Embryonic facial prominence (tissue), 1 donor: ENCODE data around the gene DDI2.

ENCODE experiments used
- DNase-seq: peaks from one replicate; pipeline ENCODE4 v3.0.0-alpha.2; 2016; ENCODE audit errors: extremely low spot score

DDI2 gene

DNA sequence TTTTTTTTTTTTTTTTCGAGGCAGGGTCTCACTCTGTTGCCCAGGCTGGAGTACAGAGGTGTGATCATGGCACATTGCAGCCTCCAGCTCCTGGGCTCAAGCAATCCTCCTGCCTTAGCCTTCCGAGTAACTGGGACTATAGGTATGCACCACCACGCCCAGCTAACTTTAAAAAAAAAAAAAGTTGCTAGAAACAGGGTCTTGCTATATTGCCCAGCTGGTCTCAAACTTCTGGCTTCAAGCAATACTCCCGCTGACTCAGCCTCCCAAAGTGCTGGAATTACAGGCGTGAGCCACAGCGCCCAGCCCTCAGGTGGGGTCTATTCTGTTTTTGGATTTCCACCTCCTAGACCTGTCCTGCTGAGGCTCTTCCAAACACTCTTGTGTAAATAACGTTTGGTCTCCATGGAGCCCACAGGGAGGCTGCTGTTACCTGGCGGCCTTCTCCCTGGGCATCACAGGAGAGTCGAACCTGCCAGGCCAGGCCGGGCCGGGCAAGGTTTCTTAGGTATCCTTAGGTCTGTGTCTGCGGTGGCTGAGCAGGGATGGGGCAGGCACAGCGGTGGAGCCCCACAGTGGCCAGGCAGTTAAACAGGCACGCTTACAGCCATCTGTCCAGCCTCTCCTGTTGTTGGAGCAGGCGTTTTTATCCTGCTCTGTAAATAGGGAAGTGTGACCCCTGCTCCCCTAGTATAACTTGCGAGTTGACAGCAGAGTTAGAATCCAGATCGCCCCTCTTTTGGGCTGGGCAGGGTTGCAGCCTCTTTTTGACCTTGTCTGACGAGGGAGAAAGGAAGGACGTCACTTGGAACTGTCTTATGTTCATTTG, 85.7 kb downstream of the DDI2 start:
- DNase-seq = no peak

DNA sequence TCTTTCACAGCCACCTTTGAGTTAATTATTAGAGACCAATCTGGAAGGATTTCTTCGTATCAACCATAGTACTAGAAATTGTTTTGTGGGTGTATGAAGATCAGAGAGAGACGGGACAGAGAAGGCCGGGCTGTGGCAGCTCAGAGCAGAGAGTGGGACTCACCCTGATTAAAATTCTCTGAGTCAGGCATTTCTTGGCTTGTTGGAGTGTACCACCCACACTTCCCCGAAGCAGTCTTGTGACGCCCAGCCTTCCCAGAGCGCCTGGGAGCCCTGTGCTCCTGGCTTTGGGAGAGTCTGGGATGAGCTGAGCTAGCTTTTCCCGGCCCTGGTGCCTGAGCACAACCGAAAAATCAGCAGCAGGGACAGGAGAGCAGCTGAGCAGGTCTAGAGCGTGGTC, 86.3 kb downstream of the DDI2 start:
- DNase-seq = no peak

DNA sequence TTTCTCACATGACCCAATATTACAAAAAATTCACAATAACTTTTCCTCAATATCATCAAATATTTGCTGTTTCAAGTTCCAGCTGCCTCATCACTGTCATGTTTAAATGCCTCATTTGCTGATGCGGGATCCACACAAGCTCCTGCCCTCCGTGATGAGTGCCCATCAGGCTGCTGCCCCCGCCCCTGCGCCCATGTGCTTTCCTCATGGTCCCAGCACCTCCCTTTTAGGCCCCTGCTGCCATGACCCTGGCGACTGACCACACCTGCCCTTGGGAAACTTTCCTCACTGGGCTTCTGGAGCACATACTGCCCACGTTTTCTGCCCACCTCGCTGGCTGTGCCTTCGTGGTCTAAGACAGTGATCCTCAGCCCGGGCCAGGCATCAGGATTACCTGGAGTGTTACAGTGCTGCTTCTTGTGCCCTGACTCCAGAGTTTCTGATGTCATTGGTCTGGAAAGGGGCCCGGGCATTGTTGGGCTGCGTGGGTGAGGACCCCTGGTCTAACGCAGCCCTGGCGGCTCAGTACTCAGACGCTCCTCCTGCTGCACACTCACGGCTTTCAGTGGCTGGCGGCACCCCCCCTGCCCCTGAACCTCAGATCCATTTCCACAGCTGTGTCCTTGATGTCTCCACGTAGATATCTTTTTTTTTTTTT, 87.4 kb downstream of the DDI2 start:
- DNase-seq = no peak

DNA sequence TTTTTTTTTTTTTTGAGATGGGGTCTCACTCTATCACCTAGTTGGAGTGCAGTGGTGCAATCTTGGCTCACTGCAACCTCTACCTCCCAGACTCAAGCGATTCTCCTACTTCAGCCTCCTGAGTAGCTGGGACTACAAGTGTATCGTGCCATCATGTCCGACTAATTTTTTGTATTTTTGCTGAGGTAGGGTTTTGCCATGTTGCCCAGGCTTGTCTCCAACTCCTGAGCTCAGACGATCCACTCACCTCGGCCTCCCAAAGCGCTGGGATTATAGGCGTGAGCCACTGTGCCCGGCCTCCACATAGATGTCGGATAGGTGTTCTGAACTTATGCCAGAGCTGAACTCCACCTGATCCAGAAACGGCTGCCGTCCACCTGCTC, 87.9 kb downstream of the DDI2 start:
- DNase-seq = no peak

DNA sequence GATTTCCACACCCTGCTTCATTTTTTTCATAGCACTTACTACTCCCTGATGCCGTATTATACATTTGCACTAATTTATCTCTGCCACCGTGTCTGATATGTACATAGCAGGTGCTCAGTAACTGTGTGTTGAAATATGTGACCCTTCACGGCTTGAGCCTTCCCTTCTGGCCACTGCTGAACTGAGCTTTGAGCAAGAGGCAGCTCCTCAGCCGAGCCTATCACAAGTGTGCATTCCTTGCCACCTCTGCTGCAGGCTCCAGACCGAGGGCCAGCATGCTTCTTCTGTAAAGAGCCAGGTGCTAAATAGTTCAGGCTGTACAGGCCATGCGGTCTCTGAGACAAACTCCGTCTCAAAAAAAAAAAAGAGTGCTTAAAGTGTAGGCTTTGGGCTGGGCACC, 89.5 kb downstream of the DDI2 start:
- DNase-seq = no peak

DNA sequence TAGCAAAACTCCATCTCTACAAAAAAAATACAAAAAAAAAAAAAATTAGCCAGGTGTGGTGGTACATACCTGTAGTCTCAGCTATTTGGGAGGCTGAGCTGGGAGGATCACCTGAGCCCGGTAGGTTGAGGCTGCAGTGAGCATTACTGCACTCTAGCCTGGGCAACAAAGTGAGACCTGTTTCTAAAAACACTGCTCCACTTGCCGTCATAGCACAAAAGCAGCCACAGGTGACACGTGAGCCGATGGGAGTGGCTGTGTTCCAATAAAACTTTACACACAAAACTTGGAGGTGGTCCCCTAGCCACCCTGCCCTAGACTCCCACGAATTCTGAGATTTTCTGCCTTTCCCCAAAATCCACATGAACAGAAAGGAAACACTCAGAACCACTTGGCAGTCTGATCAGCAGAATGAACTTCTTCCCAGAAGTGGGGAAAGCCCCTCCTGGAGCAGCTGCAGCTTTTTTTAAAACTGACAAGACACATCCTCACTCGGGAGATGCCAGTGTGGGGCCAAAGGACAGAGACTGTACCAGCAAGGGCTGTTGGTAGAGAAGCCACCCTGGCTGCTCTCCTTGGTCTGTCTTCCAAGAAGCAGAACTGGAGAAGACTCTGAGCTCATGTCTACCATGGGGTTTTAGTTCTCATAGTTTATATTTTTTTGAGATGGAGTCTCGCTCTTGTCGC, 90.1 kb downstream of the DDI2 start:
- DNase-seq = no peak

DNA sequence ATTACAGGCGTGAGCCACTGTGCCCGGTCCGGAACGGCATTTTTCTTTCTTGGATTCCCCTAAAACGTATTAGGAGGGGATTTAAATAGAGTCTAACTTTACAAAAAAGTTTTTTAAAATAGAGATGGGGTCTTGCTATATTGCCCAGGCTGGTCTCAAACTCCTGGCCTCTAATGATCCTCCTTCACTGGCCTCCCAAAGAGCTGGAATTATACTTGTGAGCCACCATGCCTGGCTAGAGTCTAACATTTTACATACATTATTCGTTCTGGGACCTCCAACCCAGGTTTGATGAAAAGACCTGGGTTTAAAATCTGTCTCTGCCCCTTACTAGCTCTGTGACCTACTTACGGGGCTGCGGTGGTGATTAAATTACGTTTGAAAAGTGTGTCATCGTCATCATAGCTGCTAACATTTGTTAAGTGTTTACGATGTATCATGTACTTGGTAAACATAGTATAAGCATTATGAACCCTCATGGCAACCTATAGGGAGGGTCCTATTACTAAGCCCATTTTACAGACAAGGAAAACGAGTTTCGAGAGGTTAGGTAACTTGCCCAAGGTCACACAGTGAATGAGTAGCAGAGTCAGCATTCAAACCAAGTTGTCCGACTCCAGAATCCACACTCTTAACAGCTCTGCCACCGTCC, 91.4 kb downstream of the DDI2 start:
- DNase-seq = no peak

DNA sequence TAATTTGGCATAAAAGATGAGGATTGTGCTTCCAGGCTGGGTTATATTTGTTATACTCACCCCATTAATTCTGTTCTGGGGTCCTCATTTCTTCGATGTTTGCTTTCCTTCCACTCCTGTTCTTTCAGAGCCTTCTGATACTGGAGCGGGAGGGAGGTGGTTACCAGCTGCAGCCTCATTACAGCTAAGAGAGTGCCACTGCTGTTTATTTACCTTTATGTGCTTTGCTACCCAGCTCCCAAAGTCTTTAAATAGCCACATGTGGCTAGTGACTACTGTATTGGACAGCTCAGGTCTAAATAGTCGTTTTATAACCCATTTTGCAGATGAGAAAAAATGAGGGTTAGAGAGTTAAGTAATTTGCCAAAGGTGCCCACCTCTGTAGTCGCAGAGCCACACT, 92.0 kb downstream of the DDI2 start:
- DNase-seq = no peak

DNA sequence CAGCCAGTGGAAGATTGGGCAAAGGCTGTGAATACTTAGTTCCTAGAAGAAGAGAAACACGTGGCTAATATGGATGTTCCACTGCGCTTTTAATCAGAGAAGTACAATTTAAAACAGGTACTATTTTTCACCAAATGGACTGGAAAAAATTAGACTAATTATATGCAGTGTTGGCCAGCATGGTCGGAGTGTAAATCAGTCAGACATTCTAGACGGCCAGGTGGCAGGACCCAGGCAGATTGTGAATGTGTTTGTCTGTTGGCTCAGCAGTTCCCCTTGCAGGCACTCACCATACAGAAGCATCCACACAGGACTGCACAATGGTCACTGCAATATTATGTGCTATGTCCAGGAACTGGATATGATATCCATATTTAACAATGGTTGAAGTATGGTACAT, 94.9 kb downstream of the DDI2 start:
- no peak for DNase-seq

DNA sequence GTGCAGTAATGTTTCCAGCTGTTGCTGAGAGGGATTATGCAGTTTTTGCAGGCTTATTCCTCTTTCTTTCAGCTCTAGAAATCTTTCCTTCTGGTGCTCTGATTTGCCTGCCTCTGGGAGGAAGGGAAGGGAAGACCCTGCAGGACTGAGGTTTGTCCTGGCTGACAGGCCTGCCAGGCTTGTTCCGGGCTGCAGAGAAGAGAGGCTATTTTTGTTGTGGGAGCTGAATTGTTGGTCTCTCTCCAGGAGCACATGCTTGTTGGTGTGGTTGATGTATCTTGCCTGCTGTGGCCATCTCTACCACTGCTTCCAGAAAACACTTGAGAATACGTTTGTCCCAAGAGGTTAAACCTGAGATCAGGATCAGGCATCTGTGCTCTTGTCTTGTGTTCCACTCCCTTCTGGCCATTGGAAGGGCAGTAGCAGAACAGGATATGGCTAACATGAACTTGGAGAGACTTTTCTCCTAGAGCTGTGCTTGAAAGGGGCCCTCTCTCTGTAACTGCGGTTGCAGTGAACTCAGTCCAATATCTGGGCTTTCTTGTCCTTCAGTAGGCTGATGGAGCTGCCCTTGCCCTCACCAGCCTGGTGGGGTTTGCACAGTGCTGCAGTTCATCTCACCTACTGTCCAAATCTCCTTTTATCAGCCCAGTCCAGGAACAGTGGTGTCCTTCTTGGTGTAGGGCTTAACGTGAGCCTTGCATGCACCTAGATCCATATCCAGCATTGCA, 97.3 kb downstream of the DDI2 start:
- no peak for DNase-seq

DNA sequence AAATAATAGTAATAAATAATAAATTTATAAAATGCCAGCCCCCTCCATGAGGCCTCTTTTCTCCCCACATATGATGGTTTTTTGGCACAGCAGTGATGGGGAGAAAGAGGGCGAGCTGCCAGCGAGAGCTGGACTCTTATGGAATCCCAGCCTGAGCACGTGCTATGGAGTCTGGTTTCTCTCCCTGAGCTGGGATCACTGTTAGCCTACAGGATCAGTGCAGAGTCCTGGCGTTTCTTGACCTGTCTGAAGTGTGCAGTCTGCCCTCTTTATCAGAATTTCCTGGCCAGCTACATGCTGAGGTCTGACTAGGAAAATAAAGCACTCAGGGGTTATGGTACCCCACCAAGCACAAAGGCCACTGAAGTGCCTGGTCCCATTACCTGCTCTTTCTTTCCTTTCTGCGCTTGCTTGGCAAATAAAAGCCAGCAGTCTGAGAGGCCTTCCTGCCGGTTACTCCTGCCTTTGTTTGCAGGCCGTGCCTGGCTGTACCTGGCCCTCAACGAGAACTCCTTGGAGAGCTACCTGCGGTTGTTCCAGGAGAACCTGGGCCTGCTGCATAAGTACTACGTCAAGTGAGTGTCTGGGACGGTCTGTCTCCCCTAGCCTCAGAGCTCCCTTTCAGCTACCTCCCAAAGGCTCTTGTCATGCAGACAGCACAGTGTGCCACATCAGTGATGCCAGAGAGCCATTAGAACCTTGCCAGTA, 100.3 kb downstream of the DDI2 start:
- DNase-seq = no peak

DNA sequence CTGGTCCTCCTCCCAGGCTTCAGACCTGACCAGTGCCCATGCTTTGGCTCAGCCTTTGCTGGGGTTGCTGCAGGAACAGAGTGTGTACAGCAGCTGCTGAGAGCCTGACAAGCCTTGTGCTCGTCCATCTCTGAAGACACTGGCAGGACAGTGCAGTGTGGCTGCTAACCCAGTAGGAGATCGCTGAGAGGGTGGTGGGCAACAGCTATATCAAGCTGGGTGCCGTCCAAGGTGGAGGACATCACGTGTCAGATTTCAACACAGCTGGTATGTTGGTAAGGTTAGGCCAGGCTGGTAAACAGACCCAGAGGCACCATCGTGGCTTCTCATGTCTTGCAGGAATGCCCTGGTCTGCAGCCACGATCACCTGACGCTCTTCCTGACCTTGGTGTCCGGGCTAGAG, 100.9 kb downstream of the DDI2 start:
- no peak for DNase-seq
